ENCODE measurements around the gene ALG2. TPM values are rescaled to one million over a fixed set of nuclear protein-coding genes. Genes with fewer than 3 reads are reported as not detected.
"Not testable (repeated sequence)": the region's sequence is repeated elsewhere in the genome, so short reads cannot be mapped to it uniquely, and the experiment has no call there.

ALG2 gene
- total RNA-seq, 4 donors from 2014 or later: 23.8 to 31.1 (median 28.1) TPM

DNA sequence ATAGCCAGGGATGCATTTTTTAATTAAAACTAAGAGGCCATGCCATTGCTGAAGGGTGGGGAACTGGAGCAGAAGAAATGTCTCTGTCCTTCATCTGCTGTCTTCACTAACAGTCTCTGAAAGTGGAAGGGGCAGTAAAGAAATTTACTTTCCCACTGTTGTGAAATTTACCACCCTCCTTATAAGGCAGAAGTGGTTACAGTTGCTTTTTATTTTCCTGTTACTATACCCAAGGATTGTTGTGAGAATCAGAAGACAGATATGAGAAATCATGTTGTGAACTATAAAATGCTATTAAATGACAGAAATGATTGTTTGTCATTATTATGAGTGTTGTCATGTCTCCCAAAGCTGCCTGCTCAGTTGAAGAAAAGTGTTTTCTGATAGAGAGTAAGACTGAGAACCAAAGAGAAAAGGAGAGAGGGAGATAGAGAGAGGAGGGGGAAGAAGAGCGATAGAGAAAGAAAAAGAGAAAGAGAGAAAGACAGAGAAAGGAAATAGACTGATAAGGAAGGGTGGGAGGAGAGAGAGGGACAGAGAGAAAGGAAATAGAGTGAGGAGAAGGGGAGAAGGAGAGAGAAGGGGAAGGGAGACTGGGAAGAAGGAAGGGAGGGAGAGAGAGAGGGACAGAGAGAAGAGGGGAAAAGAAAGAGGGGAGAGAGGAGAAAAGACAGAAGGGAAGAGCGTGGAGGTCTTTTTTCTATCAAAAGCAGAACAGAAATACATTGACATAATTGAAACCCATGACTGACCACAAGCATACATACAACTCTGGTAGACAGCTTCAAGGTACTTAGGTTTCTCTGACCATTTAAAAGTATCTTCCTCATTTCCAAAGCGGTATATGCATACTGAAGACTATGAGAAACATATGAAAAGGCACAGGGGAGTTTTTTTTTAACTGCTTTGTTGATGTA is 22.9 kb upstream of the ALG2 start:
- no peak for DNase-seq (ENCODE audit: low spot score in 2 of 2)
- 80 to 83% methylated on average over 3 of the region's 3 CpGs for WGBS, 2 donors
- no peak overlapping the region for H3K4me3 ChIP-seq (ENCODE audit: low read depth, poor library complexity, severe bottlenecking)
- intact Hi-C loops (cut with DNase I; ENCODE audit: low total_unique reads): no loop called here
- TF ChIP-seq POLR2A (IDR thresholded peaks at IDR 0.05): no peak
- TF ChIP-seq, protein P1, sequence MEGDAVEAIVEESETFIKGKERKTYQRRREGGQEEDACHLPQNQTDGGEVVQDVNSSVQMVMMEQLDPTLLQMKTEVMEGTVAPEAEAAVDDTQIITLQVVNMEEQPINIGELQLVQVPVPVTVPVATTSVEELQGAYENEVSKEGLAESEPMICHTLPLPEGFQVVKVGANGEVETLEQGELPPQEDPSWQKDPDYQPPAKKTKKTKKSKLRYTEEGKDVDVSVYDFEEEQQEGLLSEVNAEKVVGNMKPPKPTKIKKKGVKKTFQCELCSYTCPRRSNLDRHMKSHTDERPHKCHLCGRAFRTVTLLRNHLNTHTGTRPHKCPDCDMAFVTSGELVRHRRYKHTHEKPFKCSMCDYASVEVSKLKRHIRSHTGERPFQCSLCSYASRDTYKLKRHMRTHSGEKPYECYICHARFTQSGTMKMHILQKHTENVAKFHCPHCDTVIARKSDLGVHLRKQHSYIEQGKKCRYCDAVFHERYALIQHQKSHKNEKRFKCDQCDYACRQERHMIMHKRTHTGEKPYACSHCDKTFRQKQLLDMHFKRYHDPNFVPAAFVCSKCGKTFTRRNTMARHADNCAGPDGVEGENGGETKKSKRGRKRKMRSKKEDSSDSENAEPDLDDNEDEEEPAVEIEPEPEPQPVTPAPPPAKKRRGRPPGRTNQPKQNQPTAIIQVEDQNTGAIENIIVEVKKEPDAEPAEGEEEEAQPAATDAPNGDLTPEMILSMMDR (IDR thresholded peaks at IDR 0.05): no peak

GRCh38 chr9:99241106-99241505 is 19.4 kb upstream of the ALG2 start:
- intact Hi-C loops (cut with DNase I; ENCODE audit: low total_unique reads): no loop called here
- DNase-seq (ENCODE audit: low spot score in 2 of 2): no peak
- 83 to 88% methylated on average over 7 of the region's 7 CpGs for WGBS, 2 donors
- TF ChIP-seq, protein P1 (IDR thresholded peaks at IDR 0.05): no peak
- TF ChIP-seq POLR2A (IDR thresholded peaks at IDR 0.05): no peak
- no peak overlapping the region for H3K4me3 ChIP-seq (ENCODE audit: low read depth, poor library complexity, severe bottlenecking)

DNA sequence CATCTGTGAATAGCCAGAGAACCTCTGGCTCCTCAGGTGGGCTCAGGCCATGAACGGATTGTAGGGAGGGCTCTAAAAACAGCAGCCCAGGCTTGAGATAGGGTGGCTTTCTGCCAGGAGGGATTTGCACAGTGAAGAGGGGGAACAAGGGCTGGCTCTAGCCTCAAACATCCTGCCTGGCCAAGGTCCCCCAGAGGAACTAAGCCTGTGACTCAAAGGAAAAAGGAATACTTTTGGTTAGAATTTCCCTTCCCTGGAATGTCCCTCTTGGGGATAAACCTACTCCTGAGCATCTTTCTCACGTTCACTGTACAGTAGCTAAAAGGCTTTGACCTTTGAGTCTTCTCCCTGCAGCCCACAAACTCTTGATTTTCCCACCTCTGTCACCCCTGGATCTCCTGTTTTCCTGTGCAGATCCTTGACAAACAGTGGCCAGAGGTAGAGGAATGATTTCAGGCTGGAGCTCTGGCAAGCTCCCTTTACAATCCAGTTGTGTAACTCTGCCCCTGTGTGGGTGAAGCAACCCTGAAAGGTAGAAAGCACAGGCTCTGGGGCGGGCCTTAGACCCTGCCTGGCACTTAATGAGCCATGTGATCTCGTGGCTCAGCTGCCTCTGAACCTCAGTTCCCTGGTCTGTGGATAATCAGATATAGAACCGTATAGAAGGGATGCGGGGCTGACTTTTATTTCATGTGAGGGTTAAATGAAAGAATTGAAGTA is 17.8 kb upstream of the ALG2 start:
- H3K4me3 ChIP-seq (ENCODE audit: low read depth, poor library complexity, severe bottlenecking): no peak overlapping the region
- DNase-seq (ENCODE audit: low spot score in 2 of 2): no peak
- intact Hi-C loops (cut with DNase I; ENCODE audit: low total_unique reads): no loop called here
- 62 to 66% methylated on average over 6 of the region's 6 CpGs for WGBS, 2 donors
- TF ChIP-seq, protein P1 (IDR thresholded peaks at IDR 0.05): no peak
- no peak for TF ChIP-seq POLR2A (IDR thresholded peaks at IDR 0.05)

DNA sequence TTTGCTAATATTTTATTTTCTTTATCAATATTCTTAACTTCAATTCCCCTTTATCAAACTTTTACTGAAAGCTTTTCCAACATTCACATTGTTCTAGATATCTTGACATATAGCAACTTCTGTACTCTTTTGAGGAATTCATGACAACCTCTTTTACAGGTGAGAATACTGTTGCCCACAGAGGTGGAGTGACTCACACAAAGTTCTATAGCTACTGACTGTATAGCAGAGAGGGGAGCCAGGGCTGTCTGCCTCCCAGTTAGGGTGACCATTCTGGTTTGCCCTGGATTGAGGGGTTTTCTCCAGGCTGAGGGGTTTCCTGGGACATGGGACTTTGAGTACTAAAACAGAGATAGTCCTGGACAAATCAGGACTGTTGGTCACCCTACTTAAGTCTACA is 16.6 kb upstream of the ALG2 start:
- intact Hi-C loops (cut with DNase I; ENCODE audit: low total_unique reads): no loop called here
- no peak for DNase-seq (ENCODE audit: low spot score in 2 of 2)
- TF ChIP-seq, protein P1 (IDR thresholded peaks at IDR 0.05): no peak
- no peak for TF ChIP-seq POLR2A (IDR thresholded peaks at IDR 0.05)
- no peak overlapping the region for H3K4me3 ChIP-seq (ENCODE audit: low read depth, poor library complexity, severe bottlenecking)

DNA sequence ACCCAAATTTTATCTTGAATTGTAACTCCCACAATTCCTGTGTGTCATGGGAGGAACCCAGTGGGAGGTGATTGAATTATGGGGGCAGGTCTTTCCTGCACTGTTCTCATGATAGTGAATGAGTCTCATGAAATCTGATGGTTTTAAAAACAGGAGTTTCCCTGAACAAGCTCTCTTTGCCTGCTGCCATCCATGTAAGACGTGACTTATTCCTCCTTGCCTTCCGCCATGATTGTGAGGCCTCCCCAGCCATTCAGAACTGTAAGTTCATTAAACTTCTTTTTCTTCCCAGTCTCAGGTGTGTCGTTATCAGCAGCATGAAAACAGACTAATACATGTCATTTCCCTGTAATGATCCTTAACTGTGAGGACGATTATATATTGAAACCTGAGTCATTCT is 16.1 kb upstream of the ALG2 start:
- intact Hi-C loops (cut with DNase I; ENCODE audit: low total_unique reads); DNase-seq (ENCODE audit: low spot score in 2 of 2); H3K4me3 ChIP-seq (ENCODE audit: low read depth, poor library complexity, severe bottlenecking): not testable (repeated sequence)
- WGBS, 2 donors: 94 to 95% methylated on average over 4 of the region's 4 CpGs

DNA sequence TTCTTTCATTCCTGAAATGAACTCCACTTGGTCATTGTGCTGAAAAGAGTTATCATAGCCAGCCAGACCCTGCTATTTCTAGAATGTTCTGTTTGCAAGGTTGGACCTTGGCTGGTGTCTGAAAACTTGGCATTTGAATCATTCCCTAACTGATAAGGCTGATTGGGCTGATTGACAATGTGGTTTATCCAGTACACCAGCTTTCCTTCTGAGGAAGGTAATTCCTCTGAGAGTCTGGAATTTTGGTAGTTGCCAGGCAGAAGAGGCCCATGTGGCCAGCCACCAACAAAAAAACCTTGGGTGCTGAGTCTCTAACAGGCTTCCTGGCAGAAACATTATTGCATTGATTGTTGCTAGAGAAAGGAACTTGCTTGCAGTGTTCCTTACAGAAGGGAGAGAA is 15.6 kb upstream of the ALG2 start:
- DNase-seq (ENCODE audit: low spot score in 2 of 2): no peak
- TF ChIP-seq POLR2A (IDR thresholded peaks at IDR 0.05): no peak
- TF ChIP-seq, protein P1 (IDR thresholded peaks at IDR 0.05): no peak
- intact Hi-C loops (cut with DNase I; ENCODE audit: low total_unique reads): no loop called here
- H3K4me3 ChIP-seq (ENCODE audit: low read depth, poor library complexity, severe bottlenecking): no peak overlapping the region
